GM12873 (cell line): ENCODE results near the gene FAF1.

Experiments
- CTCF ChIP-seq: IDR thresholded peaks from 2 replicates; pipeline ENCODE4 v1.5.1; 2012; ENCODE audit warnings: low read depth, mild to moderate bottlenecking, moderate library complexity, low read length, control low read depth; ENCODE audit not compliant: insufficient read depth; ENCODE audit errors: missing control alignments

FAF1 gene

DNA sequence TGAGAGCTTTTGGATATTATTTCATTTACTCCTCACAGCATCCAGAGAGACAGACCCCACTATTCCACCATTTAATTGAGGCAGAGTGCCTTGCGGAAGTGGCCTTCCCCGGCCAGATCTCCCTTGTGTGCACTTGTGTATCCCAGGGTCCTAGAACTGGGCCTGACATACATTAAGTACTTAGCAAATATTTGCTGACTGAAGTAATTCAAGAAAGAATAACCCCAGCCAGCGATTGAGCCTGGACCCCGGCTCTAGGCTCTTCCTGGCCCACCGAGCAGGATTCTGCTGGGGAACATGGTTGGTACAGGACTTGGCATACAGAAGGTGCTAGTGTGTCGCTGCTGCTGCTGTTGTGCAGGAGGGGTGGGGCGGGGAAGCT lies 545.2 kb downstream of the FAF1 start:
- no peak for TF ChIP-seq CTCF

- no peak for TF ChIP-seq CTCF
Measured at GRCh38 chr1:50412813-50413476, 547.1 kb downstream of the FAF1 start.

- no peak for TF ChIP-seq CTCF
Measured at GRCh38 chr1:50405814-50406213, 554.3 kb downstream of the FAF1 start.

DNA sequence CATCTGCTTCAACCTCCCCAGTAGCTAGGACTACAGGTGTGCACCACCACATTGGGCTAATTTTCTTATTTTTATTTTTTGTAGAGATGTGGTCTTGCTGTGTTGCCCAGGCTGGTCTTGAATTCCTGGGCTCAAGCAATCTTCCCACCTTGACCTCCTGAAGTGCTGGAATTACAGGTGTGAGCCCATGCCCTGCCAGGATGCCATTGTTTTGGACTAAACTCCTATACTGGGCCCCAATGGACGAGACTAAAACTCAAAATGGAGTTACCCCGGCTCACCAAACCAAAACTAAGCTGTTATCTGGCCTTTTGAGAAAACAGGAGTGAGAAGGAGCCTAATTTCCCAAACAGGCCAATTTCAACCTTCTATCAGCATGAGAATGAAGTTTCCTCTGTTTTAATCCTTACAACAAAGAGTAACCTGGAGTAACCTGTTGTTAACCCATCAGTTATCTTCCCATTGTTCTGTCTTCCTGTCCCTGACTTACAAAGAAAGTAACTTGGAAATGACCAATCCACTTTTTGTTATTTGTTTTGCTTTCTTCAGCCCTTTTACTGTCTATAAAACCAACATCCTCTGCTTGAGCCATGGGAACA lies 566.4 kb downstream of the FAF1 start:
- TF ChIP-seq CTCF, result no peak
